B cell (primary cell): ENCODE data around the gene TENM4.

Experiments used
- EZH2 ChIP-seq: IDR thresholded peaks from 2 replicates; pipeline ENCODE4 v1.6.1; 2012; ENCODE audit warnings: borderline replicate concordance, low read depth, mild to moderate bottlenecking, moderate library complexity, low read length; ENCODE audit not compliant: insufficient read depth, poor library complexity, severe bottlenecking
- TF ChIP-seq, protein P1 (sequence below): fragments of 200-600 bp; IDR thresholded peaks from one replicate; pipeline ENCODE4 v1.8.0; 2022; ENCODE audit warnings: antibody characterized with exemption, mild to moderate bottlenecking

DNA sequence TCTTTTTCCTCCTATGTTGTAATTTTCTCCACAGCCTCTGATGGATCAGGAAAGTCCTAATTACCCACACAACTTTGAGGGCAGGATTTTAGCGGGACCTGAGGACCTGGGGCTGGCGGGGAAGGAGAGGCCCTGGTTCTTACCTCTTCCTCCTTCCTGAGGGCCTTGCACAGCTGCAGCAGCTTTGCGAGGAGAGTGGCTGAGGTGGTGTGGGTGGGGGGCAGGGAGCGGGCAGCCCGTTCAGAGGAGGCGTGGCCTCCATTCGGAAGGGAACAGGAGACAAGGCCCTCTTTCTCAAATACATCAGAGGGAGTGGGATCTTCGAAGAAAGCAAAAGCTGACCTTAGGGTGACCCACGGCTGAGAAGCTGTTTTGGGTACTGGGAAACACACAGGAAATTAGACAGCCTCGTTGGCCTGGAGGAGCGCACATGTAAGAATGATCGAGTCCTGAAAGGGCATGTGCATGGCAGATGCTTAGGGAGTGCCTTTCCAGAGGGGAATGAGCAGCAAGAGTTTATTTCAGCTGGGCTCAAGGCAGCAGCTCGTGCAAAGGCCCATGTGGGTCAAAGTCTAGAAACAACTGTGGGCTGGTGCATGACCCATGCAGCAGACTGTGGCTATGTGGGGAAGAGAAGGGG, 789.6 kb downstream of the TENM4 start:
- TF ChIP-seq, protein P1, sequence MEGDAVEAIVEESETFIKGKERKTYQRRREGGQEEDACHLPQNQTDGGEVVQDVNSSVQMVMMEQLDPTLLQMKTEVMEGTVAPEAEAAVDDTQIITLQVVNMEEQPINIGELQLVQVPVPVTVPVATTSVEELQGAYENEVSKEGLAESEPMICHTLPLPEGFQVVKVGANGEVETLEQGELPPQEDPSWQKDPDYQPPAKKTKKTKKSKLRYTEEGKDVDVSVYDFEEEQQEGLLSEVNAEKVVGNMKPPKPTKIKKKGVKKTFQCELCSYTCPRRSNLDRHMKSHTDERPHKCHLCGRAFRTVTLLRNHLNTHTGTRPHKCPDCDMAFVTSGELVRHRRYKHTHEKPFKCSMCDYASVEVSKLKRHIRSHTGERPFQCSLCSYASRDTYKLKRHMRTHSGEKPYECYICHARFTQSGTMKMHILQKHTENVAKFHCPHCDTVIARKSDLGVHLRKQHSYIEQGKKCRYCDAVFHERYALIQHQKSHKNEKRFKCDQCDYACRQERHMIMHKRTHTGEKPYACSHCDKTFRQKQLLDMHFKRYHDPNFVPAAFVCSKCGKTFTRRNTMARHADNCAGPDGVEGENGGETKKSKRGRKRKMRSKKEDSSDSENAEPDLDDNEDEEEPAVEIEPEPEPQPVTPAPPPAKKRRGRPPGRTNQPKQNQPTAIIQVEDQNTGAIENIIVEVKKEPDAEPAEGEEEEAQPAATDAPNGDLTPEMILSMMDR = no peak
- TF ChIP-seq EZH2 = no peak
